GM18508 (cell line): ENCODE results near the gene ZNF787.

ENCODE experiments used
- ATAC-seq: cut with Tn5 transposase; IDR thresholded peaks from one replicate; pipeline ENCODE4 v1.9.1; 2021; ENCODE audit warnings: moderate number of reproducible peaks; ENCODE audit not compliant: insufficient read depth, unreplicated experiment

ZNF787 gene

DNA sequence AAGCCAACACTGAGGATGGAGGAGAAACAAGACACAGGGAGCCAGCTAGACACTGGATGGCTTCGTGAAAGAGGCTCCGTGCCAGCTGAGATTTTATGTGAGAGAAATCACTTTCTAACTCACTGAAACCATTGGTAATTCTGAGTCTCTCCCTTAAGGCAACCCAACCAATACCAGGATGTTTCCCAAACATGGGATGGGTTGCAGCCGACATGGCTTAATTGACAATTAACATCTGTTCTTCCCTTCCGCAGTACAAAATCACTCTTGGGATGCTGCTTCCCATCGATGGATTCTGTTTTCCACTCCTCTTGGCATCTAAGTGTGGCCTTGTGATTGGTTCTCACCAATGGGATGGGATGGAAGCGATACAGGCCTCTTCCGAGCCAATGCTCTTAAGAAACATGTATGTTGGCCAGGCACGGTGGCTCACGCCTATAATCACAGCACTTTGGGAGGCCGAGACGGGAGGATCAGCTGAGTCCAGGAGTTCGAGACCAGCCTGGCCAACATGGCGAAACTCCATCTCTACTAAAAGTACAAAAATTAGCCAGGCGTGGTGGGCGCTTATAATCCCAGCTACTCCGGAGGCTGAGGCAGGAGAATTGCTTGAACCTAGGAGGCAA is 2.3 kb upstream of the ZNF787 start:
- no peak for ATAC-seq

DNA sequence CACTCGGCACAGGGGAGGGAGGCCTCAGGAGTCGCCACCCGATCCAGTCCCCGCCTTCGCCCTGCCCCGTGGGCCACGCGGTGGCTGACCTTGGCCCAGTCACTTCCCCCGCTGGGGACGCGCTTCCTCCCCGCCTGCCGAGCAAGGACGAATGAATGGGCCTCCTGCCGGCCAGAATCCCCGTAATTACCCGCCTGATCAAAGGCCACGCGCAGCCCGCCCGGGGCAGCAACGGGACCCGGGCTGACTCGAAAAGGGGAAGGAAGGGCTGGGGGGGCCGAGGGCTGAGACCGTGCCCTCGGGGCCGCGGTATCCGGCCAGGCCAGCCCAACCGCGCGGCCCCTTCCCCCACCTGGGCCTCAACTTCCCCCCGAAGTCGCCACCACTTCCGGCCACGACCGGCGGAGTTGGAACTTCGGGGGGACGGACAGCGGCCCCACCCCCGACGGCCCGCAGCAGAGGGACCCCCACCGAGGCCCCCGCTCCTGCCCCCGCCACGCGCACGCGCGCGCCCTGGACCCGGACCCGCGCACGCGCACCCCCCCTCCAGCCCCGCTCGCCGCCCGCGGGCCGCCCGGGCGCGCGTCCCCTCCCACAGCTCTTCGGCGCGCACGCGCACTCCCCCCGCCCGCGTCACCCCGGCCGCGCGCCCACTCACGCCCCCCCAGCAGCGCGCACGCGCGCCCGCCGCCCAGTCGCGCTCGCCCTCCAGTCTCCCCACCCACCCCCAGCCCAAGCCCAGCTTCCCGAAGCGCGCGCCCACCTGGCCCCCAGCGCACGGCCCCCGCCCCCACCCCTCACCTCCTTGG is 520 bp downstream of the ZNF787 start:
- ATAC-seq: no peak

DNA sequence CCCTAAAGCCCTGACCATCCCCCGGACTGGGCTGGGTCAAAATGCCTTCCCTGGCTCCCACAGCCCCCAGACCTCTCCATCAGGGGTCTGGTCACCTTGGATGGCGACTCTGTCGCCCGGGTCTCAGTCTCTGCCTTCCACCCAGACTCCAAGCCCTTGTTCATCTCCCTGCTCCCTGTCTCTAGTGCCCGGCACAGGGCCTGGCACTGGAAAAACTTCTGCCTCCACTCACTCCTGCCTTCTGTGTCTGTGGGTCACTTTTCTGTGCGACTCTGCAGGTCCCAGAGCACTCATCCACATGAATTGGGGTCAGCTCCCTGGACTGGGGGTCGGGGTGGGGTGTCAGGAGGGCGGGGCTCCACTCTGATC is 1.1 kb downstream of the ZNF787 start:
- ATAC-seq: no peak

DNA sequence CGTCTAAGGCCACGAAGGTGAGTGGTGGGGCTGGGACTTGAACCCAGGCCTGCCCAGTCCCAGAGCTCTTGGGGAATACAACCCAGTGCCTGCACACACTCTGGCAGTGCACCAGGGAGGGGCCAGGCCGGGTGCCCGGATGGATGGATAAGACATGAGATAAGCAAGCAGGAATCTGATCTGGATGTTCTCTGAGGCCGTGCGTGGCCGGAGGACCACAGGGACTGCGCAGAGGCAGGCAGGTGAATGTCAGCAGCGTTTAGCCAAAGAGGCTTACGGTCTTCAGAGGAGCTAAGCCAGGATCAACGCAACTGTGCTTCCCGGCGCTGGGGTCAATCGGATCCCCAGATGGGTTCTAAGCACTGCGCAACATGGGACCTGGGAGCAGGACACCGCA is 1.5 kb downstream of the ZNF787 start:
- no peak for ATAC-seq

DNA sequence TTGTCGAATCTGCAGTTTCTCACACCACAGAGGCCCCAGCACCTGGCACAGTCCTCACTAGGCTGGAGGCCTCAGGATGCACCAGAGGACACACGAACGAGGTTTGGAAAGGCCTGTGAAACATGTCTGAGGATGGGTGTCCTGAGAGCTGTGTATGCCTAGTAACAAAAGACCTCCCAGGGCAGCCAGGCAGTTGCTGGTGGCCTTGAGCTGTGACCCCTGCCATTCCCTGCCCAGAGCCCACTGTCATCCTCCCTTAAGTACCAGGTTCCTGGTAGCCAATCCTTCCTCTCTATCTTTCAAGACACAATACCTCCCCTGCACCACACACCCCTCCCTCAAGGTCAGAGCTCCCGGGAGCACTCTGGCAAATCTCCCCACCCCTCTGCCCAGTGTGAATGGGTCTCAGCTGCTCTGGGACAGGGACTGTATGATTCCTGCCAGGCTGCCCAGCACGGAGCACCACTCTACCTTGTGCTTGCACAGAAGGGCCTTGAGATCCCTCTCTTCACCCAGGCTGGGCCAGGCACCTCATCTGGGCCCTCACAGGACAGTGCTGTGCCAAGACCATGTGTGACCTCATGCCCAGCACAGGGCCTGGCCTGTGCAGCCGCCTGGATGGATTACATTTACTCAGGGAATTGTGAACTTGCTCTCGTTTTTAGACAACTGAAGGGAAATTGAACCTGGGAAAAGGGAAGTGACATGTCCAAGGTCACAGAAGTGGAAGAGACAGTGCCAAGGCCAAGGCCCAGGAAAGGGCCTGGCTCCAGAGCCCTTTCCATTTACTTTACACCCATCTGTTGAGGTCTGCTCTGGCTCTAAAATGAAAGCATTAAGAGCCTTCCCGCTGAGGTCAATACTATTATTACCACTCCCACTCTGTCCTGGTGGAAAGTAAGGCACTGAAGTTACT is 2.2 kb downstream of the ZNF787 start:
- ATAC-seq: no peak

DNA sequence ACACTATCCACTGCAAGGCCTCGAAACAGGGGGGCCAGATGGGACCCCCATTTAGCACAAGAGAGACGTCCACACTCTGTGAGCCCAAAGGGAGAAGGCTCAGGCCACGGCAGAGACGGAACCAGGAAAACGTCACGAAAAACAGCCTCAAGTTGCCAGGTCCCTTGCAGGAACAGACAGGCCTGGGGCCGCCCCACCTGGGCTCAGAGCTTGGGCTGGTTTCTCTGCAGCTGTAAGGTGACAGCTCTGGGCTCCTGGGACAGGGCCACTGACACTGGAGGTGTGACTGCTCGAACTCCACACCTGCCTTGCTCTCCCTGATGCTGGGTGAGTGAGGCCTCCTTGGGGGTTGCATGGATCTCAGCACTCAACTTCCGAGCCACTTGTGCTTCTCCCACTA is 3.2 kb downstream of the ZNF787 start:
- no peak for ATAC-seq

DNA sequence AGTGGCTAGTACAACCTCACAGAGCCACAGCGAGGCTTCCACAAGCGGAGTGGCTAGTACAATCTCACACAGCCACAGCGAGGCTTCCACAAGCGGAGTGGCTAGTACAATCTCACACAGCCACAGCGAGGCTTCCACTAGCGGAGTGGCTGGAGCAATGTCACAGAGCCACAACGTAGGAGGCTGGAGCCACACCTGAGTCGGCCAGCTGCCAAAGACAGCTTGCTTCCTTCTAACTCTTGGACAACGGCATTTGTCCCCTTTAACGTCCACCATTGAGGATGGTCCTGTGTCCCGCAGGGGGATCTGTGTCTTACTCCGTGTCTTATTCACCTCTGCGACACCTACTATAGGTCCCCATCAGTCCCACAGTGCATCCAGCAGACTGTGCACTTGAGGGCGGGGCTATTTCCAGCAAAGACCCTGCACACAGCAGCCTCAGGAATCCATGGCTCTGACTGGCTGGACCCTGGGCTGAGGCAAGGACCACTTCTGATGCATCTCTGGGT is 3.7 kb downstream of the ZNF787 start:
- no peak for ATAC-seq

DNA sequence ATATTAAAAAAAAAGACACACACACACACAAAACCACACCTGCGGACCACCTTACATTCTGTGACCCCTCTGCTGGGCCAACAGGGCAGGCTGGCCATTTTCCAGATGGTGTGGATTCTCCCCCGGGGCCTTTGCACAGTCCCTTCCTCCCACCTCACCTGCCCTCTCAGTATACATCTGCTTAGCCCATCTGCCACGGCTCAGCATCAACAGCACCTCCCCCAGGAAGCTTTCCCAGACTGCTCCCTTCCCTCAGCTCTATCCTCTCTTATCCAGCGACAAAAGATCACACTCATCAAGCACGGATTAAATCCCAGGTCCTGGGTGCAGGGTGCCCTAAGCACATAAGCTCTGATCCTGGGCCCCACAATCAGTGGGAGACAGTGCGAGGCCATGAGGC is 4.5 kb downstream of the ZNF787 start:
- ATAC-seq: no peak

DNA sequence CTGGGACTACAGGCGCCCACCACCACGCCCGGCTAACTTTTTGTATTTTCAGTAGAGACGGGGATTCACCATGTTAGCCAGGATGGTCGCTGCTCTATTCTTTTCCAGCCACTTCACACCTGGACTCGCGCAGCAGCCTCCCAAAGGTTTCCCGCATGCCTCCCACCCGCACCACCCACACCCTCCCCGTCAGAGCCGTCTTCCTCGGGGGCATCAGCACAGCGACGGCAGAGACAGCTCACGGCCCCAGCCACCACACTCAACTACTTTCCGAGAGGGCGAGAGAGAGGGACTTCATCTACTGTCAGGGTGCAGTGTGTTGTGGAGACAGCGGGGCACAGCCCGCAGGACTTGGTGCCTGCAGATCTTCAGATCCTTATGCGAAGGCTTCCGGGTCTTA is 5.6 kb downstream of the ZNF787 start:
- ATAC-seq: no peak

DNA sequence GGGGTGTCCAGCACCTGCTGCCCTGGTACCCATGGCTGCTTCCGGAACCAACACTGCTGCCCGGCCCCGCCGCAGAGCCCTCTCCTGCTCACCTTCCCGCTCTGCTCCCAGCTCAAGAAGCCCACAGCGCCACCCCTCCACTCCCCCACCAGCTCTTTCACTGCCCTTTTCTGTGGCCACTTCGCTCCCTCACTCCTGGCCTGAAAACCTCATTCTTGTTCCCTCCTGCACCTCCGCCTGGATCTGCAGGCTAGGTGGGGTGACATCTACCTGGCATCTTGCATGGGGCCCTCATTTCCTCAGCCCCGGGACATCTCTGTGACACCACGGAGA is 6.4 kb downstream of the ZNF787 start:
- no peak for ATAC-seq

DNA sequence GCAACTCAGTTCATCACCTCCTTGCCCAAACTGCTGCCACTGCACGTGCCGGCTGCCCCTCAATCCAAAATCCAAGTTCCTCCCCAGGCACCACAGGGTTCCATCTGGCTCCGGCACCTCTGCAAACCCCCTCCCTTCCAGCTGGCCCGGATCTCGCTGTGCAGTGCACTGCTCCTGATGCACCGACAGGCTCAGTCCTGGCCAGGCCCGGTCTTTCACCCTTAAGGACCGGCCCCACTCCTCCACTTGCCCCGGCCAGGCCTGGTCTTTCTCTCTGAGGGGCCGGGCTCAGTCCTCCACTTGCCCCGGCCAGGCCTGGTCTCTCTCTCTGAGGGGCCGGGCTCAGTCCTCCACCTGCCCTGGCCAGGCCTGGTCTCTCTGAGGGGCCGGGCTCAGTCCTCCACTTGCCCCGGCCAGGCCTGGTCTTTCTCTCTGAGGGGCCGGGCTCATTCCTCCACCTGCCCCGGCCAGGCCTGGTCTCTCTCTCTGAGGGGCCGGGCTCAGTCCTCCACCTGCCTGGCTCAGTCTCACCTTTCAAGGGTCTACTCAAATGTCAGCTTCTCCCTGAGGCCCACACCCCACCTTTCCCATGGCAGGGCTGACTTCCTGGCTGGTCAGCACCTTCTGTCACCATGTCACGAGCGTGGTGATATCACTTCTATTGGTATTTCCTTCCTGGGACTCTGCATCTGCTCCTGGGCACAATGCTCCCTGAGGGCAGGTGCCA is 6.9 kb downstream of the ZNF787 start:
- ATAC-seq: no peak

DNA sequence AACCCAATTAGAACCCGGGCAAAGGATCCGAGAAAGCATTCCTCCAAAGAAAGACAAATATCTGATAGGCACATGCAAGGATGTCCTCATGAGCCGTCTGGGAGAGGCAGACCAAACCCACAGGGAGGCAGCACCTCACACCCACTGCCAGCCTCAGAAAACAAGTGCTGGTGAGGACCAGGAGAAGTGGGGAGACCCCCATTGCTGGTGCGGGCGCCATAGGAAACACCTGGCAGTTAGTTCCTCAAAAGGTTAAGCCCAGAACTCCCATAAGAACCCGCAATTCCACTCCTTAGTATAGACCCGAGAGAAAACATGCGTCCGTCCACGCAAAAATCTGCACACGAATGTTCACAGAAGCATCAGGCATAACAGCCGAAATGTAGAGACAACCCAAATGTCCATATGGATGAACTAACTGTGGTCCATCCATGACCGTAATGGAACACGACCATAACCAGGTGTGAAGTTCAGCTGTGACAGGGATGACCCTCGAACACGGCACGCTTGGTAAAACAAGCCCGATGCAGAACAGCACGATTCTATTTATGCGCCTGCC is 7.9 kb downstream of the ZNF787 start:
- no peak for ATAC-seq

DNA sequence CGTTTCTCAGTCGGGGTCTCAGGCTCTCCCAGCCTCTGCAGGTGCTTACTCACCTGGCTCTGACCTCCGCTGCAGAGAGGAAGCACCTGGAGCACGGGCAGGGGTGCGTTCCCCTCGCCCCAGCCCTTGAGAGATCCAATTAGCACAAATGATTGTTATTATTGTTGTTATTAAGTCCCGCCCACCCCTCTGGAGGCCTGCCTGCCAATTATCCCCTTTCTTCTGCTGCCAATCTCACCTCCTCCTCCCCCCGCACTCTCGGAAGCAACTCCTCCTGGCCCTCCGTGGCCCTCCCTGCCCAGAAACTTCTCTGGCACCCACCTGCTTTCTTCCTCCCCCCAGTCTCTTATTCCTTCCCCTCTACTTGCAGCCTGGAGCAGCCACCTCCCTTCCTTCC is 8.8 kb downstream of the ZNF787 start:
- ATAC-seq: no peak

DNA sequence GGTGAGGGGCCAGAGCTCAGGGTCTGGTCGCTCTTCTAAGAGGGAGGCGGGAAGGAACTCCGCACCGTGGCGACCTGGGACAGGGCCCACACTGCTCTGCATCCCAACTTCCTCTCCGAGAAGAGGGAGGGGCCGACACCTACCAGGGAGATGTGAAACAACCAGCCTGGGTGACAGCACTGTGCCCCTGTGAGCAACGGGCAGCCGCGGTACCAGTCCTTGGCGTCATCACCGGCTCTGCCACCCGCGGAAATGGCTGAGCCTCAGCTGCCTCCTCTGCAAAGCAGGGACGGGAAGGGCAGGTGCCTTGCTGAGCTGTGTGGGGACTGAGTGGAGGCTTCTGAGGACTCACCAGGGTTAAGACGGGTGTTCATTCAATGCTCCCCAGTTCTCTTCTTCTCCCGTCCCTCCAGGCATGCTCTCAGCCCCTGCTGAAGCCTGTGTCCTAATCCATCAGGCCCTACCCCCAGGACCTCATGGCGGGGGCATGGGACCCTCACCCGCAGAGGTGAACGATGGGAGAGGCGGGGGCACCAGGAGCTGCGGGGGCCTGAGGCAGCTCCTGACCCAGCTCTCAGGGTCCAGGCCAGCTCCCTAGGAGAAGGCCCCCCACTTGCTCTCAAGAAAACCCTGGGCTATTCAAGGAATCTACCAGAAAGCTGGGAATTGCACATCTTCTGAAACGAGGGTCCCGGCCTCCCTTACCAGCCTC is 9.3 kb downstream of the ZNF787 start:
- ATAC-seq: peak; percentile 59

DNA sequence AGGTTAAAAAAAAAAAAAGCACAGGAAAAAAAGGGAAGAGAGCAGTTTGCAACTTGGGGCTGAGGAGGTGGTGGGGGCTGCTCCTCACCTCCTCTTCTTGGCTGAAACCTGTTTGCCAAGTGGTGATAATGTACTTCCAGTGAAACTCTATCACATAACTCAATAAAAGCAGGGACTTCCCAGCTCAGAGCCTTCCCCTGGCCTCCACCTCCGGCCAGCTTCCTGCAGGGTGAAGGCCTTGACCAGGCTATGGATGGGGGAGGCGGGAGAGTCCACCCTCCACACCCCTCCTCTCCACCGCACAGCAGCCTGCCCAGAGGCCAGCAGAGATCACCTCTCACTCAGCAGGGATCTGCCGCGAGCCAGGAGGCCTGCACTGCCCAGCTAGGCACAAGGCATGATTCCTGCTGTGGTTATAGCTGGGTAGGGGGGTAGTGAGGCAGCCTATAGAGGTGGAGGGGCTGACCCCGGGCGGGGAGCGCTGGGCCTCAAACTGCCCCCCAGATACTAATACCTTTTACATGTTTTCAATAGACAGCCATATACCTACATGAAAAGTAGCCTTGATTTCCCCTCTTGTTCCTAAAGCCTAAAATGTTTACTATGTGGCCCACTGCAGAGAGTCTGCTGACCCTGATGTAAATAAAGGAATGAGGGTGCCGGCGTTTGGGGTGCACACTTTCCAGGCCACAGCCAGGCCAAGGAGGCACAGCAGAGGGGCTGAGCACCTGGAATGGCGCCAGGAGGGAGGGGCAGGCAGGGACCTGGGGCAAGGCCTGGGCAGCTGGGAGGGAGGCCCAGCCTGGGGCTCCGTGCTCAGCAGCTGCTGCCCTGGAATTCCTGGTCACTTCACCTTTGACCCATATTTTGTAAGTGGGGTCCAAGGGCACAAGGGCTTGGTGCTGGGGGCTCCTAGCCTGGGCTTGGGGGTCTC is 10.3 kb downstream of the ZNF787 start:
- ATAC-seq: no peak

DNA sequence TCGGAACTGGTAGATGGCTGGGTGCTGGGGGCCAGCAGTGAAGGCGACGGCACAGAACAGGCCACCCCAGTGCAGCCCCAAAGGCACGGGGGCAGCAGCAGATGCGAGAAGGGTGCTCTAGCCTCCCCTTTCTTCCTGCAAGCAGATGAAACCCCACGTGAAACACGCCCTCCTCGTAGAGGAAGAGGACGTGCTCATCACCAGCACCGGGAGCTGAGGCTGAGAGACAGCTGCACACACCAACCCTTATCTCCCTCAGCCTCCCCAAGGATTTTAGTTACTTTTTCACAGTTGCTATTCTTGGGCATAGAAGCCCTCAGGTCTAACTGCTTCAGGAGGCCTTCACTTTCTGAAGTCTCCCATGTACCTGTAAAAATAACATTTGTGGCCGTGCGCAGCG is 11.9 kb downstream of the ZNF787 start:
- no peak for ATAC-seq

DNA sequence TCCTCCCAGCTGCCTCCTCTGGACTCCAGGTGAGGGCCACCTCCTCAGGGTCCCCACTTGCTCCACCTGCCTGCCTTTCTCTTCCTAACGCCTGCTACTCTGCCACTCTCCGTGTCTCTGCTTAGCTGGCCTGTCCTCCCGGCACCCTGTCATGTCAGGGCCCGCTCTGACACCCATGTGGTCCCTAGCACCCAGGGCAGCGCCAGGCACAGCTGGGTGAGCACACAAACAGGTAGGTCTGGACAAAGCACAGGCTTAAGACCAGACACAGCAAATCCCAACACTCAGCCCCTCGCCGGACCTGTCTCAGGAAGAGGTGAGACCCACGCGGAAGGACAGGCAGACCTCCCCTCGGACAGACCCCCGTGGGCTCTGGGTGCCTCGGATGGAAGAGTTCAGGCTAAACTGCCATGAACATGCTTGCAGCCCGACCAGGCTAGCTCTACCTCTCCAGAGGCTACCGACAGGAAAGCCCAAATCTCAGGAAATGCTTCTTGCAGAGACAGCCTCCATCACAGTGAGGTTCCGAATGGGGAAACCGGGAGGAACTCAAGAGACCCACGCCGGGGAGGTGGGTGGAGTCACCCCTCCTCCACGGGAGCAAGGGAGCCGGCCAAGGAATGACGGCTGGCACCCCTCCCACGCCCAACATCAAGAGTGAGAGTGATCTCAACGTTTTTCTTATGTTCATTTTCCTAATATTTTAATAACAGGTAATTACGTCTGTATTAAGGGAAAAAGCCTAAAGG is 12.5 kb downstream of the ZNF787 start:
- ATAC-seq: no peak
